Stimulated activated naive CD8-positive, alpha-beta T cell treated with anti-CD3 and anti-CD28 coated beads, Interleukin-15, Interleukin-2, amounts not matched to agents 100 ng/mL and 50 ng/mL, for 24 hours (primary cell): Measurements from ENCODE around the gene CCBE1.

Experiments
- H3K27ac Mint-ChIP-seq: one replicate; pipeline ENCODE4 v1.8.0; 2021; ENCODE audit warnings: mild to moderate bottlenecking, mixed read lengths
- H3K27me3 Mint-ChIP-seq: one replicate; pipeline ENCODE4 v1.8.0; 2021; ENCODE audit warnings: mixed read lengths
- H3K36me3 Mint-ChIP-seq: one replicate; pipeline ENCODE4 v1.8.0; 2021; ENCODE audit warnings: low read depth, mixed read lengths
- H3K4me1 Mint-ChIP-seq: one replicate; pipeline ENCODE4 v1.8.0; 2021; ENCODE audit warnings: low read depth, mixed read lengths
- H3K4me3 Mint-ChIP-seq: one replicate; pipeline ENCODE4 v1.8.0; 2021; ENCODE audit warnings: mild to moderate bottlenecking, mixed read lengths
- H3K9me3 Mint-ChIP-seq: one replicate; pipeline ENCODE4 v1.8.0; 2021; ENCODE audit warnings: mixed read lengths

Gene CCBE1

GRCh38 chr18:59432803-59433597 is 264.2 kb downstream of the CCBE1 start:
- Mint-ChIP-seq H3K27ac (no peak overlapping the region), H3K27me3 (peaks cover 28% of the 10 kb centered on the region), H3K4me1 (no peaks in the 10 kb centered on the region), H3K36me3 (no peaks in the 10 kb centered on the region), H3K4me3 (no peak overlapping the region), H3K9me3 (no peaks in the 10 kb centered on the region)

DNA sequence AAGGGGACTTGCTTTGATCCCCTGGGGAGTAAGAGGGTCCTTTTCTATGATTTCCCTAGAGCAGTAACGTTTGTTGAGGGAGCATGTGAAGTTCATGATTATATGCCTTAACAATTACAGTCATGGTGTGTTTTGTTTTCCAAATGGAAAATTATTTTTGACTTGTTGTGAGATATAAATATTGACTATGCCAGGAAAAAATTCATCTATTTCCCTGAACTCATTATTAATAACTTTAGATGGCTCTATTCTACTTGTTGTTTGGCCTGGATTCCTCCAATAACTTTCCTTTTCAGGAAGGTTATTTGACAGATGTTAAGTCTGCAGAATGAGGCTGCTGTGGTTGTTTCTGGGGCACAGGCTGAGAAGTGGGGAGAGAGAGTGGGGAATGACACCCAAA is 266.1 kb downstream of the CCBE1 start:
- no peaks in the 10 kb centered on the region for H3K36me3 Mint-ChIP-seq
- H3K27me3 Mint-ChIP-seq: peaks cover 28% of the 10 kb centered on the region
- H3K4me1 Mint-ChIP-seq: no peaks in the 10 kb centered on the region
- no peak overlapping the region for H3K27ac Mint-ChIP-seq
- no peaks in the 10 kb centered on the region for H3K9me3 Mint-ChIP-seq
- no peak overlapping the region for H3K4me3 Mint-ChIP-seq

DNA sequence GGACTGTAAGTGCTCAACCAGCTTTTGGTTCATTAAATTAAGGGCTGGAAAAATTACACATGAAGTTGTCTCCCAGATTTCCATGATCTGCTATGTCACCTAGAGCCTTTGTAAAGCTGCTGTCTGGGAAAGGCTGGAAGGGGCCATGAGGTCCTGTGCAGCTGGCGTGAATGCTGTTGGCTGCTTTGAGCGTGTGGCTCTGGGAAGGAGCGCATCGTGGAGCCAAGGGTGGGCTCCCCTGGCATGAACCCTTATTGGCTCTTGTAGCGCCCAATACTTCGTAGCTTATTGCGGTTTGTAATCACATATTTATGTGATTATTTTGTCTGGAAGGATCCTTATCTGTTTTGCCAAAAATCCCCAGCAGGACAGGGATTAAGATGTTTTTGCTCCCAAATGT is 267.6 kb downstream of the CCBE1 start:
- Mint-ChIP-seq H3K9me3 (no peaks in the 10 kb centered on the region), H3K4me1 (no peaks in the 10 kb centered on the region), H3K27ac (no peak overlapping the region), H3K27me3 (peaks cover 23% of the 10 kb centered on the region), H3K36me3 (no peaks in the 10 kb centered on the region), H3K4me3 (no peak overlapping the region)

DNA sequence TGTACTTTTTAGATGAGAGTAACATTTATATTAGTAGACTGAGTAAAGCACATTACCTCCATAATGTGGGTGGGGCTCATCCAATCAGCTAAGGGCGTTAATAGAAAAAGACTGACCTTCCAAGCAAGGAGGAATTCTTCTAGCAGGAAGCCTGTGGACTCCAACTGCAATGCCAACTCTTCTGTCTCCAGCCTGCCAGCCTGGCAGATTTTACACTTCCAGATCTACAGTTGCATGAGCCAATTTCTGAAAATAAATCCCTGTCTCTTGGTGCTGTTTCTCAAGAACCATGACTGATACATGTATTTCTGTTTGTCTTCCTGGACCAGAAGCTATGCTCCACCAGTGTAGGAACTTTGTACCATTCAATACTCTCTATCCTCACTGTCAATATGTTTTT is 269.2 kb downstream of the CCBE1 start:
- Mint-ChIP-seq H3K4me3 (no peak overlapping the region), H3K9me3 (no peaks in the 10 kb centered on the region), H3K4me1 (no peaks in the 10 kb centered on the region), H3K27me3 (peaks cover 15% of the 10 kb centered on the region), H3K36me3 (no peaks in the 10 kb centered on the region), H3K27ac (no peak overlapping the region)

- Mint-ChIP-seq H3K4me3 (no peak overlapping the region), H3K27me3 (peaks cover 21% of the 10 kb centered on the region), H3K27ac (no peak overlapping the region), H3K4me1 (no peaks in the 10 kb centered on the region), H3K9me3 (no peaks in the 10 kb centered on the region), H3K36me3 (no peaks in the 10 kb centered on the region)
Observed at GRCh38 chr18:59426855-59427254, 270.4 kb downstream of the CCBE1 start.

- no peaks in the 10 kb centered on the region for H3K4me1 Mint-ChIP-seq
- H3K4me3 Mint-ChIP-seq: no peak overlapping the region
- no peaks in the 10 kb centered on the region for H3K36me3 Mint-ChIP-seq
- no peak overlapping the region for H3K27ac Mint-ChIP-seq
- no peaks in the 10 kb centered on the region for H3K9me3 Mint-ChIP-seq
- peaks cover 27% of the 10 kb centered on the region for H3K27me3 Mint-ChIP-seq
Observed at GRCh38 chr18:59423259-59423658, 274.0 kb downstream of the CCBE1 start.

DNA sequence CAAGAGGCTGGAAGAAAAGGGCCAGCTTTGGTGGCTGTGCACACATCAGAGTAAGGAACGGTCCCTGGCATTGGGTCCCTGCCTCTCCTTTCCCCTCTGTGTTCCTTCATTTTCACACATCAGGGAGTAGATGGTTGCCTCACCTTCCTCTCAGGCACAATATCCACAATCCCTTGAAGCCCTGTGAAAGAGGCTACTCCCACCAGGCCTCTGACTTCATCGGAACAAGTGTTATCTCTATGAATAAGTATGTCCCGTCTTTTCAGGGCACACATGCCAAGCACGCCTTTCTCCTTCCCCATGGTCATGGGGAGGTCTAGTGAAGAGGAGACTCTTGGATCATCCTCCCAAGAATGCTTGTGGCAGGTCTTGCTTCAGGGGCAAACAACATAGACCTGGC is 277.0 kb downstream of the CCBE1 start:
- H3K36me3 Mint-ChIP-seq: no peaks in the 10 kb centered on the region
- no peak overlapping the region for H3K27ac Mint-ChIP-seq
- H3K4me3 Mint-ChIP-seq: no peak overlapping the region
- no peaks in the 10 kb centered on the region for H3K4me1 Mint-ChIP-seq
- H3K9me3 Mint-ChIP-seq: no peaks in the 10 kb centered on the region
- H3K27me3 Mint-ChIP-seq: peaks cover 43% of the 10 kb centered on the region

DNA sequence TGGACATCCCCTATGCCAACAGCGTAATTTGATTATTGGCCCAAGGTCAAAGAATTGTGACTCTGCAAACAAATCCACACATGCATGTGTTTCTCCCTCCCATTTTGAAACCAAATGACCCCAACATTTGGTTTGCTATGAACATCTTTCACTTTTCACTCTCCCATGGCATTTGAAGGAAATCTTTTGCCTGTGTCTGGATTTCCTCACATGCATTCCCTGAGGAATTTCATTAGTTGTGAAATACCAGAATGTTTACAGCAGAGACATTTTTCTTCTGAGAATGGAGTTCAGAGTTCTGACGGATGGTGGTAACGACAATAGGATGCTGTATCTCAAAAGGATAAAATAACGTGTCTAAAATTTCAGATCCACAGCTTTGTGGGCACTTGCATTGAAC is 277.8 kb downstream of the CCBE1 start:
- Mint-ChIP-seq H3K27ac (no peak overlapping the region), H3K9me3 (no peaks in the 10 kb centered on the region), H3K4me1 (no peaks in the 10 kb centered on the region), H3K4me3 (no peak overlapping the region), H3K36me3 (no peaks in the 10 kb centered on the region), H3K27me3 (peaks cover 43% of the 10 kb centered on the region)

GRCh38 chr18:59416818-59417217 is 280.4 kb downstream of the CCBE1 start:
- H3K4me3 Mint-ChIP-seq: no peak overlapping the region
- H3K9me3 Mint-ChIP-seq: no peaks in the 10 kb centered on the region
- no peaks in the 10 kb centered on the region for H3K4me1 Mint-ChIP-seq
- no peak overlapping the region for H3K27ac Mint-ChIP-seq
- H3K36me3 Mint-ChIP-seq: no peaks in the 10 kb centered on the region
- H3K27me3 Mint-ChIP-seq: peaks cover 54% of the 10 kb centered on the region

DNA sequence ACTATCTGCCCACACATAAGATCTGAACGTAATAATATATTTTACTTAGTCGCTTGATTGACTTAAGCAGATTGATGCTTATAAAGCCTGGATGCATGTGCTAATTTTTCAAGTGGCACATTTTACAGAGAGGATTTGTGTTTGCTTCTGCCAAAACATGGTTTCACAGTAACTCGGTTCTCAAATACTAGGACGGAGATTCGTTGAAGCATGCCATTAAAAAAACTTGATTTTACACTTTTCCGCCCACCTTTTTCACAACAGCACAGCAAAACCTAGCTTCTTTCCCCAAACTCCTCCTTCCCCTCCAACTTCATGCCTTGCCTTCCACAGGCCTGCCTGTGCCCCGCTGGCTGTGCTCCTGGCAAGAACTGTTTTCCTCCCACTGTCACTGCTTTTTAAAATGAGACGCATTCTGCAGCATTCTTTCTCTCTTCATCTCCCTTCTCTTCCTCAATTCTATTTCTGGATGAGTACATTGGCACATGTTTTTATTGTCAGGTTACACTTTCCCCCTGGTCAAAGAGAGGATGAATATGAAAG is 283.0 kb downstream of the CCBE1 start:
- H3K4me3 Mint-ChIP-seq: no peak overlapping the region
- H3K4me1 Mint-ChIP-seq: no peaks in the 10 kb centered on the region
- peaks cover 60% of the 10 kb centered on the region for H3K27me3 Mint-ChIP-seq
- H3K27ac Mint-ChIP-seq: no peak overlapping the region
- H3K36me3 Mint-ChIP-seq: no peaks in the 10 kb centered on the region
- no peaks in the 10 kb centered on the region for H3K9me3 Mint-ChIP-seq

DNA sequence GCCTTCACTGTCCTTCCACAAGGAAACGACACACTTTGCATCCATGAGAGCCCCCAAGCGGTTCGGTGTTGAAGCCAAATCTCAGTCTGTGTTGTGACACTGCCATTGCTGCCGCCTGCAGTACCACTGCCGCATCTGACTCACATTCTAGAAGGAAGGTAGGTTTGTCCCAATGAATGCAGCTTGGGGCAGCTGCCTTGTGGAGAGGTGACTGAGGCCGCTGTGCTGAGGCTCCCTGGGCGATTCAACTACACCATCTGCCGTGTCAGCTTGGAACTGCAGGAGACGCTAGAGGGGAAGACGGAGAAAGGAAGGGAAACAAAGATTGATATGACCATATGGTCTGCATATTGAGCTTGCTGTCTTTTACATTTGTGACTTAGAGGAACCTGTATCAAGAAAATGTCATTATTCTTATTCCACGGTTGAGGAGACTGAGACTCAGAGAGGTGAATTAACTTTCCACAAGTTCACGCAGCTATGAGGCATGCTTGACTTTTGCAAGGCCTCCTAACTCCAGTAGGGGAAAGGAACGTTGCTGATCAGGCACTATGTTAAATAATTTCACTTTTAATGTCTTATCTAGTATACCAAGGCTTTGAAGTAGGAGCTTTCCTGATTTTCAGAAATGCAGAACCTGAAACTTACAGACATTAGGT is 294.7 kb downstream of the CCBE1 start:
- Mint-ChIP-seq H3K27ac (no peak overlapping the region), H3K4me3 (no peak overlapping the region), H3K36me3 (no peaks in the 10 kb centered on the region), H3K9me3 (no peaks in the 10 kb centered on the region), H3K27me3 (peaks cover 17% of the 10 kb centered on the region), H3K4me1 (no peaks in the 10 kb centered on the region)

DNA sequence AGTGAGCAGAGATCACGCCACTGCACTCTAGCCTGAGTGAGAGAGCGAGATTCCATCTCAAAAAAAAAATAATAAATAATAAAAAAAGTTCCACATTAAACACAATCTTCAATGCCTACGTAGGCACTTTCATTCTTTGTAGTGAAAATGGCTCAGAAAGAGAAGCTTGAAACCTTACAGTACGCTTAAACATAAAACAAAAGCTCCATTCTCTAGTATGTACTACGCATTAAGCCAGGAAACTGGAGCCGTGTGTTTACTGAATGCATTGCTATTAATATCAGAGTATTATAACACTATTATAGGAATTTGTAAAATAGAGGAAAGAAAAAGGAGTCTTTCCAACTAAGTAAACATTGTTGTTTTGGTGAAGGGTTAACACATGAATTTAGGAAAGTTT is 296.8 kb downstream of the CCBE1 start:
- Mint-ChIP-seq H3K36me3 (no peaks in the 10 kb centered on the region), H3K9me3 (no peaks in the 10 kb centered on the region), H3K4me1 (peaks cover 6% of the 10 kb centered on the region), H3K4me3 (no peak overlapping the region), H3K27me3 (peaks cover 28% of the 10 kb centered on the region), H3K27ac (no peak overlapping the region)

DNA sequence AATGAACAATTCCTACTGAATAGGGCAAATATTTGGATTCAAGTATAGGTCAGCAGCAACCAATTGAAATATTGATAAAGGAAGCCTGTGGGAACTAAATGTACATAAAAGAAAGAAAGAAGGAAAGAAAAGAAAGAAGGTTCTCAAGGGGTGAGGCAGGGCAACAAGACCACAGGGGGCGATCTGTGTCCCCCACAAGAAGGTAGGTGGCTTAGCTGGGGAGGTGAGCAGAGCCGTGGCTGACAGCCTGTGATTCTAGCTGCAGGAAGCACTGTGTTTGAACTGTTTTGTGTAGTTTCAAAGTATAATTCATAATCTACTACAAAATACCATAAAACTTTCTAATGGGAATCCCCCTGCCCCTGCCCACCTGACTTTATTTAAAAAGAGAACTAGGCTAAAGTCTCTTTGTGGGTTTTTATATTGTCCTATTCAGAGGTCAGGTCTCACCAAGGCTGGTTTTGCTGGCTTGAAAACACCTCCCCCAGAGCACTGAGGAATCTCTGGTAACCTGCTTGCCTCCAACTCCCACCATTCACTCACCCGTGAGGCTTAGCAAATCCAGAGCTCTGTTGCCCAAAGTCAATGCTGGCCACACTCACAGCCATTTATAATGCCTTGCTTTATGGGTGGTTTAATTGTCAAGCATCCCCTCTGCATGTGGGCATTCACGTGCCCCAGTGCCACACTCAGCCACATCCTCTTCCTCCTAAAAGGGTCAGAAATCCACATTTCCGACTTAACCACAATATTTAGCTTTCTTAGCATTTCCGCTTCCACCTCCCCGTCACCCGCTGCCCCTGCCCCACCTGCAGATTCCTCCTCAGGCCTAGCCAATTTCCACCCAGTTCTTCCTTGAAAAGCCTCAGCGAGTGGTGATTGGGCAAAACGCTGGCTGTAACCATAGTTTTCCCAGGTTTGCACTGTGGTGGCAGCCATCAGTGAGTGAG is 301.7 kb downstream of the CCBE1 start:
- Mint-ChIP-seq H3K9me3 (no peaks in the 10 kb centered on the region), H3K27ac (no peak overlapping the region), H3K4me3 (no peak overlapping the region), H3K4me1 (peaks cover 9% of the 10 kb centered on the region), H3K27me3 (peaks cover 37% of the 10 kb centered on the region), H3K36me3 (no peaks in the 10 kb centered on the region)

- H3K9me3 Mint-ChIP-seq: no peaks in the 10 kb centered on the region
- peaks cover 9% of the 10 kb centered on the region for H3K4me1 Mint-ChIP-seq
- no peak overlapping the region for H3K27ac Mint-ChIP-seq
- H3K4me3 Mint-ChIP-seq: no peak overlapping the region
- peaks cover 40% of the 10 kb centered on the region for H3K27me3 Mint-ChIP-seq
- H3K36me3 Mint-ChIP-seq: no peaks in the 10 kb centered on the region
Observed at GRCh38 chr18:59393381-59393780, 303.8 kb downstream of the CCBE1 start.

DNA sequence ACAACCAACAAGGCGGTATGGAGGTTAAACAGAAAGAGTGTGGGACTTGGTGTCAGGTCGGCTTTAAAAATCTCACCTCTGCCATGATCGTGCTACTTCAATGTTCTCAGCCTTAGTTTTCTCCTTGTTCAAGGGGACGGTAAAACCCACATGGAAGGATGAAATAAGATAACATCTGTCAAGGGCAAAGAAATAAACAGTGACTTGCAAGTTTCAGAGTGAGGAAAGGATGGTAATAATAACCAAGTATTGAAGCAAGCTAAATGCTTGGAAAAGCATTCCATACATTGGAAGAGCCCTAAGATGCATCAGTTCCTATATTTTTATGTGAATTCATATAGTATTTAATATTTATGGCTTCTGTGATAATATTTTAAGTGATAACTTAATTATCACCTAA is 308.4 kb downstream of the CCBE1 start:
- peaks cover 25% of the 10 kb centered on the region for H3K27me3 Mint-ChIP-seq
- no peaks in the 10 kb centered on the region for H3K36me3 Mint-ChIP-seq
- no peak overlapping the region for H3K4me3 Mint-ChIP-seq
- H3K4me1 Mint-ChIP-seq: no peaks in the 10 kb centered on the region
- H3K9me3 Mint-ChIP-seq: no peaks in the 10 kb centered on the region
- H3K27ac Mint-ChIP-seq: no peak overlapping the region
